NCI-H510A treated with DMSO at 0.1 percent for 48 hours (cell line): ENCODE measurements around the gene ARHGAP10.
"Not testable (repeated sequence)": the region's sequence is repeated elsewhere in the genome, so short reads cannot be mapped to it uniquely, and the experiment has no call there.

Experiments
- DNase-seq: peaks from one replicate; lab custom pipeline; 2025; lab: John Stamatoyannopoulos, UW

ARHGAP10 gene

GRCh38 chr4:147985376-147985775 lies 253.5 kb downstream of the ARHGAP10 start:
- no peak for DNase-seq

- no peak for DNase-seq
Observed at GRCh38 chr4:147987252-147987651, 255.4 kb downstream of the ARHGAP10 start.

- DNase-seq = no peak
Observed at GRCh38 chr4:147991543-147992283, 259.8 kb downstream of the ARHGAP10 start.

GRCh38 chr4:147994076-147994475 lies 262.2 kb downstream of the ARHGAP10 start:
- no peak for DNase-seq

GRCh38 chr4:147994491-147995385 lies 262.9 kb downstream of the ARHGAP10 start:
- DNase-seq = no peak

GRCh38 chr4:147996859-147997258 lies 265.0 kb downstream of the ARHGAP10 start:
- DNase-seq = no peak

GRCh38 chr4:148000038-148000437 lies 268.1 kb downstream of the ARHGAP10 start:
- not testable (repeated sequence) for DNase-seq

- no peak for DNase-seq
Observed at GRCh38 chr4:148004228-148004857, 272.5 kb downstream of the ARHGAP10 start.

- DNase-seq = no peak
Observed at GRCh38 chr4:148006001-148006400, 274.1 kb downstream of the ARHGAP10 start.

GRCh38 chr4:148007314-148007760 lies 275.4 kb downstream of the ARHGAP10 start:
- no peak for DNase-seq

GRCh38 chr4:148007792-148008191 lies 275.9 kb downstream of the ARHGAP10 start:
- DNase-seq = no peak

- no peak for DNase-seq
Observed at GRCh38 chr4:148015058-148015457, 283.2 kb downstream of the ARHGAP10 start.

- DNase-seq = no peak
Observed at GRCh38 chr4:148015468-148015867, 283.6 kb downstream of the ARHGAP10 start.

- no peak for DNase-seq
Observed at GRCh38 chr4:148016063-148016637, 284.3 kb downstream of the ARHGAP10 start.

GRCh38 chr4:148017801-148018200 lies 285.9 kb downstream of the ARHGAP10 start:
- no peak for DNase-seq

GRCh38 chr4:148021686-148022085 lies 289.8 kb downstream of the ARHGAP10 start:
- no peak for DNase-seq

- DNase-seq = no peak
Observed at GRCh38 chr4:148022975-148023374, 291.1 kb downstream of the ARHGAP10 start.

- no peak for DNase-seq
Observed at GRCh38 chr4:148023512-148024181, 291.8 kb downstream of the ARHGAP10 start.

- no peak for DNase-seq
Observed at GRCh38 chr4:148025981-148026380, 294.1 kb downstream of the ARHGAP10 start.

- DNase-seq = no peak
Observed at GRCh38 chr4:148027201-148027600, 295.3 kb downstream of the ARHGAP10 start.

- DNase-seq = no peak
Observed at GRCh38 chr4:148029781-148030180, 297.9 kb downstream of the ARHGAP10 start.
